Nephron (organoid): ENCODE results near the gene PHYH.
"Not testable (repeated sequence)": the region's sequence is repeated elsewhere in the genome, so short reads cannot be mapped to it uniquely, and the experiment has no call there.

Experiments used
- H3K27ac Mint-ChIP-seq, 3 experiments: 2 replicates each; pipeline ENCODE4 v1.8.0; 2020; ENCODE audit warnings: mixed read lengths in 3 of 3, mild to moderate bottlenecking in 2 of 3, moderate library complexity in 1 of 3
- H3K27me3 Mint-ChIP-seq: 2 replicates; pipeline ENCODE4 v1.8.0; 2021; ENCODE audit warnings: low read depth, mild to moderate bottlenecking, moderate library complexity, mixed read lengths
- H3K36me3 Mint-ChIP-seq: 2 replicates; pipeline ENCODE4 v1.8.0; 2020; ENCODE audit warnings: low read depth, mixed read lengths
- H3K4me1 Mint-ChIP-seq: 2 replicates; pipeline ENCODE4 v1.8.0; 2020; ENCODE audit warnings: mixed read lengths
- H3K4me3 Mint-ChIP-seq, 3 experiments: 2 replicates each; pipeline ENCODE4 v1.8.0; 2020; ENCODE audit warnings: mild to moderate bottlenecking in 3 of 3, mixed read lengths in 3 of 3, moderate library complexity in 2 of 3
- H3K9me3 Mint-ChIP-seq: 2 replicates; pipeline ENCODE4 v1.8.0; 2020; ENCODE audit warnings: mixed read lengths
- TF ChIP-seq, protein P1 (sequence below), 3 experiments: fragments of 200-600 bp; sonication (generic); IDR thresholded peaks; one replicate each; pipeline ENCODE4 v1.5.0; 2021; ENCODE audit warnings: antibody characterized with exemption in 3 of 3; ENCODE audit not compliant: unreplicated experiment in 3 of 3

PHYH gene

DNA sequence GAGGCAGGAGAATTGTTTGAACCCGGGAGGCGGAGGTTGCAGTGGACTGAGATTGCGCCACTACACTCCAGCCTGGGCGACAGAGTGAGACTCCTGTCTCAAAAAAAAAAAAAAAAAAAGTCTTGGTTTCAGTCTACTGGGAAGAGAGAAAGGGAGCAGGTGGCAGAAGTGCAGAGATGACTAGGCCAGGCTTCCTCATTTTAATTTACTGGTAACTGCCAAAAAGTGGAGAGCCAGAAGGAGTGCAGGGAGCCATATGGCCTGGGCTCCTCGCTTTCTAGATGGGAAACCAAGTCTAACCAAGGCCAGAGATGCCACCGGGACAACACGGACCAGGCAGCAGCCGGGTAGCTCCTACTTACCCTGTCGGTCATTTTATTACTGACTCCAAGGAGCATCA lies 36.0 kb upstream of the PHYH start:
- no peak overlapping the region for H3K27ac Mint-ChIP-seq
- no peak overlapping the region for H3K4me3 Mint-ChIP-seq
- peaks cover 78% of the 10 kb centered on the region for H3K36me3 Mint-ChIP-seq
- no peaks in the 10 kb centered on the region for H3K9me3 Mint-ChIP-seq
- H3K27me3 Mint-ChIP-seq, result no peaks in the 10 kb centered on the region
- H3K4me1 Mint-ChIP-seq, result peaks cover 25% of the 10 kb centered on the region
- TF ChIP-seq, protein P1, sequence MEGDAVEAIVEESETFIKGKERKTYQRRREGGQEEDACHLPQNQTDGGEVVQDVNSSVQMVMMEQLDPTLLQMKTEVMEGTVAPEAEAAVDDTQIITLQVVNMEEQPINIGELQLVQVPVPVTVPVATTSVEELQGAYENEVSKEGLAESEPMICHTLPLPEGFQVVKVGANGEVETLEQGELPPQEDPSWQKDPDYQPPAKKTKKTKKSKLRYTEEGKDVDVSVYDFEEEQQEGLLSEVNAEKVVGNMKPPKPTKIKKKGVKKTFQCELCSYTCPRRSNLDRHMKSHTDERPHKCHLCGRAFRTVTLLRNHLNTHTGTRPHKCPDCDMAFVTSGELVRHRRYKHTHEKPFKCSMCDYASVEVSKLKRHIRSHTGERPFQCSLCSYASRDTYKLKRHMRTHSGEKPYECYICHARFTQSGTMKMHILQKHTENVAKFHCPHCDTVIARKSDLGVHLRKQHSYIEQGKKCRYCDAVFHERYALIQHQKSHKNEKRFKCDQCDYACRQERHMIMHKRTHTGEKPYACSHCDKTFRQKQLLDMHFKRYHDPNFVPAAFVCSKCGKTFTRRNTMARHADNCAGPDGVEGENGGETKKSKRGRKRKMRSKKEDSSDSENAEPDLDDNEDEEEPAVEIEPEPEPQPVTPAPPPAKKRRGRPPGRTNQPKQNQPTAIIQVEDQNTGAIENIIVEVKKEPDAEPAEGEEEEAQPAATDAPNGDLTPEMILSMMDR (IDR thresholded peaks at IDR 0.05; ENCODE audit: unreplicated experiment in 3 of 3), result no peak

DNA sequence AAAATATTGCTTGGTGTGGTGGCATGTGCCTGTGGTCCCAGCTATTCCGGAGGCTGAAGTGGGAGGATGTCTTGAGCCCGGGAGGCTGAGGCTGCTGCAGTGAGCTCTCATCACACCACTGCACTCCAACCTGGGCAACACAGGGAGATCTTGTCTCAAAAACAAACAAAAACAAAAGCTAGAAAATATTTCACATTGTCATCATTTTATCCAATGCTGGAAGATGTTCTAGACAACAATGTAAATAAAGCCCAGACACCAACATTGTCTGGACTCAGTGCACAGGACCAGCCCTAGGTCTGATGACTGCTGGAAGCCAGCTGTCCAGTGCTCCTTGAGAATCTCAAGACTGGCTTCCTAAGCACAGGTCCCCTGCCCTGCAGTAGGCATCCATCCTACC lies 34.7 kb upstream of the PHYH start:
- TF ChIP-seq, protein P1 (IDR thresholded peaks at IDR 0.05; ENCODE audit: unreplicated experiment in 3 of 3), result no peak
- H3K9me3 Mint-ChIP-seq, result no peaks in the 10 kb centered on the region
- peaks cover 16% of the 10 kb centered on the region for H3K4me1 Mint-ChIP-seq
- no peak overlapping the region for H3K27ac Mint-ChIP-seq
- peaks cover 85% of the 10 kb centered on the region for H3K36me3 Mint-ChIP-seq
- no peaks in the 10 kb centered on the region for H3K27me3 Mint-ChIP-seq
- no peak overlapping the region for H3K4me3 Mint-ChIP-seq

DNA sequence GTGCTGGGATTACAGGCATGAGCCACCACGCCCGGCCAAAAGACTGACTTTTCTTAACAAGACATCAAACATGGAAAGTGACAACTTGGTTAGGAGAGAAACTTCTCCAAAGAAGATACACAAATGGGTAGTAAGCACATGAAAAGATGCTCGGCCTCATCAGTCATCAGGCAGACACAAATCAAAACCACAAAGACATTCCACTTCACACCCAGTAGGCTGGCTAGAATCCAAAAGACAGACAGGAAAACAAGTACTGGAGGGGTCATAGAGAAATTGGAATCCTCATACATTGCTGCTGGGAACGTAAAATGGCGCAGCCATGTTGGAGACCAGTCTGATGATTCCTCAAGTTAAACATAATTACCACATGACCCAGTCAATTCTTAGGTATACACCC lies 31.8 kb upstream of the PHYH start:
- Mint-ChIP-seq H3K4me3 (no peak overlapping the region), H3K4me1 (peaks cover 4% of the 10 kb centered on the region)

DNA sequence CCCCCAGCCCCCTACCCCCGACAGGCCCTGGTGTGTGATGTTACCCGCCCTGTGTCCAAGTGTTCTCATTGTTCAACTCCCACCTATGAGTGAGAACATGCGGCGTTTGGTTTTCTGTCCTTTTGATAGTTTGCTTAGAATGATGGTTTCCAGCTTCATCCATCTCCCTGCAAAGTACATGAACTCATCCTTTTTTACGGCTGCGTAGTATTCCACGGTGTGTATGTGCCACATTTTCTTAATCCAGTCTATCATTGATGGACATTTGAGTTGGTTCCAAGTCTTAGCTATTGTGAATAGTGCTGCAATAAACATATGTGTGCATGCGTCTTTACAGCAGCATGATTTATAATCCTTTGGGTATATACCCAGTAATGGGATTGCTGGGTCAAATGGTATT lies 31.1 kb upstream of the PHYH start:
- not testable (repeated sequence) for H3K27me3 Mint-ChIP-seq, H3K4me3 Mint-ChIP-seq, H3K9me3 Mint-ChIP-seq, H3K4me1 Mint-ChIP-seq, H3K27ac Mint-ChIP-seq
- H3K36me3 Mint-ChIP-seq, result peaks cover 89% of the 10 kb centered on the region

More for the DNA sequence above, 31.8 kb upstream of the PHYH start:
- TF ChIP-seq, protein P1 (IDR thresholded peaks at IDR 0.05; ENCODE audit: unreplicated experiment in 3 of 3), result no peak
- Mint-ChIP-seq H3K36me3 (peaks cover 89% of the 10 kb centered on the region), H3K27ac (no peak overlapping the region), H3K9me3 (no peaks in the 10 kb centered on the region), H3K27me3 (no peaks in the 10 kb centered on the region)

DNA sequence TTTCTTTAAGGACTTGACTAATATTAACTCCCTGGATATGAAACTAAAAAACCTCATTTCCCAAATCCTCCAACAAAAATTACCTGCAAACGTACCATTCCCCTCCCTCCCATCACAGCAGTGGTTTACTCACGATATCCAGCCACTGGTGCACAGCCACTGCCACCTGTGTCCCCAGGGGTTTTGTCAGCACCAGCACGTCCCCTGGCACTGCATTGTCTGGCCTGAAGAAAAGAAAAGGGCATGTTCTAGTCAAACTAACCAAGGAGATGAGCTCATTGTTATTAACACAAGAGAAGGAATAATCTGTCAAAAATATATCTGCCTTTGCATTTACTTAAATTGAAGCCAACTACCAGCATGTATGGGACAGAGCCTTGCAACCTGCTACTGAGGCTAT lies 29.7 kb upstream of the PHYH start:
- Mint-ChIP-seq H3K27ac (no peak overlapping the region), H3K9me3 (no peaks in the 10 kb centered on the region), H3K36me3 (peaks cover 89% of the 10 kb centered on the region), H3K27me3 (no peaks in the 10 kb centered on the region), H3K4me3 (no peak overlapping the region), H3K4me1 (peaks cover 4% of the 10 kb centered on the region)
- TF ChIP-seq, protein P1 (IDR thresholded peaks at IDR 0.05; ENCODE audit: unreplicated experiment in 3 of 3), result no peak

DNA sequence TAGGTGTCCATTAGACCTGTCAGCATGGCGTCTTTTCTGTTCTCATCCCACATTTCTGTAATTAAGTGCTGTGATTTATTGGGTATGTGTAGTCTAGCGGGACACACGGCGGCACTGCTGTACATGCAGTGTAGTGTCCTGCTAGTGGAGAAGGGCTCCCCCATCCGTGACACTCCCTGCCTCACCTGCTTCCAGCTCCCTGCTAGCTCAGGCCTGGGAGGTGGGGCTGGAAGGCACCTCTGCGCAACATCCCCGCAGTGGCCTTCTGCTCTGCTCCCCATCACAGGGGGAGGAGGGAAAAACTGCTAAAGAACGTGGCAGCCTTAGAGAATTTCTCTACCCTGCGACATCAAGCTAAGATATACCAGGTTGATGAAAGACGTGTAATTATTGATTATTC lies 28.7 kb upstream of the PHYH start:
- Mint-ChIP-seq H3K4me1 (peaks cover 4% of the 10 kb centered on the region), H3K36me3 (peaks cover 90% of the 10 kb centered on the region), H3K27ac (no peak overlapping the region), H3K4me3 (no peak overlapping the region), H3K9me3 (no peaks in the 10 kb centered on the region), H3K27me3 (no peaks in the 10 kb centered on the region)
- TF ChIP-seq, protein P1 (IDR thresholded peaks at IDR 0.05; ENCODE audit: unreplicated experiment in 3 of 3), result no peak
